Left lung (tissue), 10 donors: Measurements from ENCODE around the gene ROBO2. TPM values are rescaled to one million over a fixed set of nuclear protein-coding genes. Genes with fewer than 3 reads are reported as not detected.

ENCODE experiments used
- ATAC-seq: fragments of 200-7000 bp; cut with Tn5 transposase; one replicate; pipeline ENCODE4 v1.9.1; 2020; ENCODE audit warnings: moderate library complexity
- DNase-seq, 4 donors: peaks; one replicate each; pipeline ENCODE4 v3.0.0-alpha.2; 2013 to 2020
- H3K27ac ChIP-seq, 2 donors: fragments of 200-600 bp; sonication (generic) in 1 of 2; one replicate each; pipeline versions ENCODE4 v1.5.0 to v1.8.0; 2020 to 2021
- H3K27me3 ChIP-seq, 2 donors: fragments of 200-600 bp; sonication (generic) in 1 of 2; one replicate each; pipeline versions ENCODE4 v1.5.0 to v1.8.0; 2020 to 2021
- H3K36me3 ChIP-seq, 2 donors: fragments of 200-600 bp; sonication (generic) in 1 of 2; one replicate each; pipeline versions ENCODE4 v1.5.0 to v1.8.0; 2020 to 2021
- H3K4me1 ChIP-seq, 2 donors: fragments of 200-600 bp; one replicate each; pipeline ENCODE4 v1.8.0; 2021
- H3K4me3 ChIP-seq, 2 donors: fragments of 200-600 bp; sonication (generic) in 1 of 2; one replicate each; pipeline versions ENCODE4 v1.5.0 to v1.8.0; 2020 to 2021; ENCODE audit warnings: mild to moderate bottlenecking in 1 of 2
- H3K9me3 ChIP-seq, 2 donors: fragments of 200-600 bp; sonication (generic) in 1 of 2; one replicate each; pipeline versions ENCODE4 v1.5.0 to v1.8.0; 2020 to 2021
- CTCF ChIP-seq, 2 donors: fragments of 200-600 bp; sonication (generic) in 1 of 2; IDR thresholded peaks; one replicate each; pipeline versions ENCODE4 v1.5.0 to v1.8.0; 2021; ENCODE audit warnings: antibody characterized with exemption in 2 of 2
- intact Hi-C, 2 donors: fragments of 100-400 bp; cut with DNase I; formaldehyde crosslinking; loops; one replicate each; pipeline versions ENCODE4 v1.11.2 to v1.14.2; 2022
- polyA plus RNA-seq, 6 donors: library from polyadenylated mRNA; unstranded; fragments of 120-200 nt; gene quantifications; one replicate each; pipeline ENCODE4 v1.2.1, GENCODE V29; 2013; ENCODE audit not compliant: insufficient read length in 6 of 6
- total RNA-seq, 2 donors: library from RNA; stranded (reverse); fragmentation: NEBNext Ultra II Directional; extraction: Animal tissue kit (Norgen Biotek cat#: 25700); gene quantifications; one replicate each; pipeline ENCODE4 v1.2.1, GENCODE V29; 2021
- donor health status: DM: no; HTN: yes; CAD: no.
- donor health status: DM: no; HTN: no; CAD: no.

The ROBO2 gene
- total and polyA plus RNA-seq, 8 donors, result 4.9 to 66.2 (median 51.1) TPM

DNA sequence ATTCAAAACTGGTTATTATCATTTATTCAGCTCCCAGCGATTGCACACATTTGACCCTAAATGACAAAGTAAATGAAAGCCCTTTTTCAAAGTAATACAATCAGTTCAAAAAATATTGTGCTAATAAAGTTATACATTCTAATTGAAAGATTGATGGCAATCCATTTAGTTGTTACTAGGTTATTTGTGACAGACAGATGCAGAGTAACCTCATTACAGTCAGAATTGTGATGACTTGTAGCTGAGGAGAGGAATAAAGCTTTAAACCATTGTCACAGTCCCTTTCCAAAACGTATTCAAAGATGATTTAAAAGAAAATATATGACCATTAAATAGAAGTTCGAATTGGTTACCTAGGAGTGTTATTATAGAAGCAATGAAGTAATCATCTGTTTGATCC, 86.1 kb downstream of the ROBO2 start:
- H3K9me3 ChIP-seq, result no peaks in the 10 kb centered on the region
- H3K27me3 ChIP-seq, result no peaks in the 10 kb centered on the region
- DNase-seq (no peak), ATAC-seq (no peak)
- H3K27ac ChIP-seq, result no peak overlapping the region
- no peak for TF ChIP-seq CTCF (IDR thresholded peaks at IDR 0.05)
- H3K4me3 ChIP-seq, result no peak overlapping the region
- no peaks in the 10 kb centered on the region for H3K4me1 ChIP-seq
- intact Hi-C loops, result no loop called here
- no peaks in the 10 kb centered on the region for H3K36me3 ChIP-seq

GRCh38 chr3:77134769-77135168, 94.9 kb downstream of the ROBO2 start:
- DNase-seq (no peak), ATAC-seq (no peak)
- Histone ChIP-seq H3K27ac (no peak overlapping the region), H3K4me3 (no peak overlapping the region), H3K9me3 (no peaks in the 10 kb centered on the region), H3K36me3 (no peaks in the 10 kb centered on the region), H3K27me3 (no peaks in the 10 kb centered on the region), H3K4me1 (no peaks in the 10 kb centered on the region)
- TF ChIP-seq CTCF (IDR thresholded peaks at IDR 0.05), result no peak
- intact Hi-C loops, result no loop called here

GRCh38 chr3:77137559-77137958, 97.7 kb downstream of the ROBO2 start:
- no peak overlapping the region for H3K27ac ChIP-seq
- no peak for ATAC-seq
- DNase-seq, result no peak
- H3K4me3 ChIP-seq, result no peak overlapping the region
- no peaks in the 10 kb centered on the region for H3K36me3 ChIP-seq
- H3K27me3 ChIP-seq, result no peaks in the 10 kb centered on the region
- TF ChIP-seq CTCF (IDR thresholded peaks at IDR 0.05), result no peak
- no peaks in the 10 kb centered on the region for H3K9me3 ChIP-seq
- intact Hi-C loops, result no loop called here
- no peaks in the 10 kb centered on the region for H3K4me1 ChIP-seq

DNA sequence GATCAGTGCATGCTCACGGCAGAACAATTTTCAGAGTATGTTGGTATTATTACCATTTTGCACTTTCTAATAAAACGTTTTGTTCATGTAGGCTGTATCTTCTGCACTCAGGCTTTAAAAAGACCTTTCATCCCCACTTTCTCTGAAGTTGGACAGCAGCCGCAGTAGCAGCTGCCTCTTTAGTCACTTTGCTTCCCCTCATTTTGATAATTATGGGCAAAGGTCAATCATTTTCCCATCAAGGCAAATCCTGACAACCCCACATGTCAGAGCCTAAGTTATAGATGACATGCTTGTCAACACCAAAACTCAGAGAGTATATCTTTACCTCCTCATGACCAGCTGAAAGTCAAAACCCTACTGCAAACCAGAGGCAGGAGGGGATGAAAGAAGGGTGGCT, 99.7 kb downstream of the ROBO2 start:
- no peak for DNase-seq
- Histone ChIP-seq H3K4me1 (no peaks in the 10 kb centered on the region), H3K27ac (no peak overlapping the region), H3K36me3 (no peaks in the 10 kb centered on the region), H3K27me3 (no peaks in the 10 kb centered on the region), H3K4me3 (no peak overlapping the region), H3K9me3 (no peaks in the 10 kb centered on the region)
- intact Hi-C loops, result no loop called here
- no peak for TF ChIP-seq CTCF (IDR thresholded peaks at IDR 0.05)
- no peak for ATAC-seq

GRCh38 chr3:77141423-77141822, 101.5 kb downstream of the ROBO2 start:
- Histone ChIP-seq H3K4me3 (no peak overlapping the region), H3K27ac (no peak overlapping the region), H3K4me1 (no peaks in the 10 kb centered on the region), H3K9me3 (no peaks in the 10 kb centered on the region), H3K27me3 (no peaks in the 10 kb centered on the region), H3K36me3 (no peaks in the 10 kb centered on the region)
- DNase-seq, result no peak
- TF ChIP-seq CTCF (IDR thresholded peaks at IDR 0.05), result no peak
- intact Hi-C loops, result no loop called here
- no peak for ATAC-seq
